Measurements from ENCODE around the gene UQCRC1. TPM values are rescaled to one million over a fixed set of nuclear protein-coding genes. Genes with fewer than 3 reads are reported as not detected.

UQCRC1 gene
- total and polyA plus RNA-seq, 2 donors (not counting 1 experiment from before 2014, with no cell fraction given), result 99.9 to 132 TPM

DNA sequence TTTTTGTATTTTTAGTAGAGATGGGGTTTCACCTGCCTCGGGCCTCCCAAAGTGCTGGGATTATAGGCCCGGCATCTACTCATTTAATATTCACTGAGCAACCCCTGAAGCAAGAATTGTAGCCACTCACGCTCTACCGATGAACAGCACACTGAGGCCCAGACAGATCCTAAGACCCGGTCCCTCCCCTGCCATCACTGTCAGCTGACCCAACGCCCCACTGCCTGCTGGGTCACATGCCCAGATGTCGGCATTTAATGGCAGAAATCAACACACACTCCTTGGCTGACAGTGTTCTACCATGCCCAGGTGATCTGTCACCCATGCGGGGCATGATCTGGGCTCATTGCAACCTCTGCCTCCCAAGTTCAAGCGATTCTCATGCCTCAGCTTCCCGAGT, 15.3 kb upstream of the UQCRC1 start:
- Histone ChIP-seq H4K20me1 (ENCODE audit: control insufficient read depth, insufficient read depth, low read length, poor library complexity, severe bottlenecking) (no peaks in the 10 kb centered on the region), H3K27me3 (replicated peaks in 1 of 4; ENCODE audit: control extremely low read depth in 1 of 4, control insufficient read depth in 3 of 4, insufficient read depth in 4 of 4, low read length in 3 of 4) (no peaks in the 10 kb centered on the region), H3K9me3 (ENCODE audit: control extremely low read depth in 1 of 3, control insufficient read depth in 2 of 3, insufficient read depth in 1 of 3, low read length in 2 of 3) (peaks cover 0 to 2% (median 0%) of the 10 kb centered on the region in 3 donors), H3K4me1 (ENCODE audit: control insufficient read depth in 2 of 2, insufficient read depth in 2 of 2, low read length in 2 of 2) (no peaks in the 10 kb centered on the region), H3K4me2 (replicated peaks; ENCODE audit: low read depth, low read length, poor library complexity, severe bottlenecking) (no peak overlapping the region), H2AFZ (ENCODE audit: insufficient read depth, low read depth, low read length, poor library complexity, severe bottlenecking) (no peak overlapping the region), H3K27ac (ENCODE audit: low read length in 2 of 2) (no peak overlapping the region), H3K36me3 (replicated peaks in 1 of 2; ENCODE audit: control extremely low read depth in 1 of 2, control insufficient read depth in 1 of 2, extremely low read depth in 1 of 2, insufficient read depth in 2 of 2, low read length in 1 of 2) (no peaks in the 10 kb centered on the region), H3K79me2 (ENCODE audit: control insufficient read depth, insufficient read depth, low read length) (no peaks in the 10 kb centered on the region), H3K4me3 (ENCODE audit: control extremely low read depth in 1 of 5, extremely low read depth in 1 of 5, insufficient read depth in 1 of 5, low read depth in 2 of 5, low read length in 4 of 5) (no peak overlapping the region), H3K9ac (ENCODE audit: low read length) (no peak overlapping the region)
- H3K9me3 Mint-ChIP-seq (ENCODE audit: insufficient read depth), result no peaks in the 10 kb centered on the region
- H3K27ac Mint-ChIP-seq, result no peak overlapping the region
- ATAC-seq (ENCODE audit: low read depth) (no peak), DNase-seq (no peak)
- intact Hi-C loops (cut with micrococcal nuclease), result no loop called here
- H3K4me3 Mint-ChIP-seq, result no peak overlapping the region
- 98% methylated on average over 9 of the region's 10 CpGs for WGBS (ENCODE audit: insufficient coverage)
- ChIA-PET POLR2A (no interaction called here), CTCF (no interaction called here)
- no peaks in the 10 kb centered on the region for H3K4me1 Mint-ChIP-seq
- TF ChIP-seq EZH2 (IDR thresholded peaks at IDR 0.05; ENCODE audit: borderline replicate concordance, insufficient read depth, low read depth, low read length, poor library complexity, severe bottlenecking), result no peak
- TF ChIP-seq, protein P1, sequence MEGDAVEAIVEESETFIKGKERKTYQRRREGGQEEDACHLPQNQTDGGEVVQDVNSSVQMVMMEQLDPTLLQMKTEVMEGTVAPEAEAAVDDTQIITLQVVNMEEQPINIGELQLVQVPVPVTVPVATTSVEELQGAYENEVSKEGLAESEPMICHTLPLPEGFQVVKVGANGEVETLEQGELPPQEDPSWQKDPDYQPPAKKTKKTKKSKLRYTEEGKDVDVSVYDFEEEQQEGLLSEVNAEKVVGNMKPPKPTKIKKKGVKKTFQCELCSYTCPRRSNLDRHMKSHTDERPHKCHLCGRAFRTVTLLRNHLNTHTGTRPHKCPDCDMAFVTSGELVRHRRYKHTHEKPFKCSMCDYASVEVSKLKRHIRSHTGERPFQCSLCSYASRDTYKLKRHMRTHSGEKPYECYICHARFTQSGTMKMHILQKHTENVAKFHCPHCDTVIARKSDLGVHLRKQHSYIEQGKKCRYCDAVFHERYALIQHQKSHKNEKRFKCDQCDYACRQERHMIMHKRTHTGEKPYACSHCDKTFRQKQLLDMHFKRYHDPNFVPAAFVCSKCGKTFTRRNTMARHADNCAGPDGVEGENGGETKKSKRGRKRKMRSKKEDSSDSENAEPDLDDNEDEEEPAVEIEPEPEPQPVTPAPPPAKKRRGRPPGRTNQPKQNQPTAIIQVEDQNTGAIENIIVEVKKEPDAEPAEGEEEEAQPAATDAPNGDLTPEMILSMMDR (IDR thresholded peaks at IDR 0.05), result no peak
- H3K27me3 Mint-ChIP-seq, result no peaks in the 10 kb centered on the region

DNA sequence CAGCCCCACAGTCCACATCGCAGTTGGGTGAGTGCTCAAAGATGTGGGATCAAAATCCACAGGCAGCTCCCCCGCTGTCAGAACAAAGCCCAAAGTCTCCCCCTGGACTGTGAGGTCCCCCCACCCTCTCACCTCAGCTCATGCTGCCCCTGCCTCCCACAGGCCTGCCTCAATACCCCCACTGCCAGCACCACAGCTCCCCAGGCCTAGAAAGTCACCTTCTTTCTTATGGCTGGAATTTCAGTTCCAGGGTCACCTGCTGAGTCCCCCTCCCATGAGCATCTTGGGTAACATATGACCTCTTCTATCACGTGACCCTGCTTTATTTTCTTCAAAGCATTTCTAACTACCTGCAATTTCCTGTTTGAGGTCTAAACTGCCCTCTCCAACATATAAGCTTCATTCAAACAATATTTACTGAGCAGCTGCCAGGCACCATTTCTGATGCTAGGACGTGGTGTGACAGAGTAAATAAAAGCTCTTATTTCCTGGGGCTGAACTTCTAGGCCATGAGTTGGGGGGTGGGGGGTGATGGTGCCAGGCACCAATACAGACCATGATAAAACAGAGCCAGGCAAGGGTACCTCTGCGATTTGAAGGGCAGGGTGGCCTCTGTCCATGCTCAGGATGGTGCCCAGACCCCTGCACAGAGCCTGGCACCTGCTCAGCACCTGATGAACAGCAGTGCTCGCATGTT, 14.6 kb upstream of the UQCRC1 start:
- Mint-ChIP-seq H3K4me3 (no peak overlapping the region), H3K4me1 (no peaks in the 10 kb centered on the region), H3K27ac (no peak overlapping the region), H3K9me3 (ENCODE audit: insufficient read depth) (no peaks in the 10 kb centered on the region), H3K27me3 (no peaks in the 10 kb centered on the region)
- Histone ChIP-seq H3K4me1 (ENCODE audit: control insufficient read depth in 2 of 2, insufficient read depth in 2 of 2, low read length in 2 of 2) (no peaks in the 10 kb centered on the region), H3K4me2 (replicated peaks; ENCODE audit: low read depth, low read length, poor library complexity, severe bottlenecking) (no peak overlapping the region), H3K36me3 (replicated peaks in 1 of 2; ENCODE audit: control extremely low read depth in 1 of 2, control insufficient read depth in 1 of 2, extremely low read depth in 1 of 2, insufficient read depth in 2 of 2, low read length in 1 of 2) (no peaks in the 10 kb centered on the region), H3K79me2 (ENCODE audit: control insufficient read depth, insufficient read depth, low read length) (no peaks in the 10 kb centered on the region), H2AFZ (ENCODE audit: insufficient read depth, low read depth, low read length, poor library complexity, severe bottlenecking) (no peak overlapping the region), H3K4me3 (ENCODE audit: control extremely low read depth in 1 of 5, extremely low read depth in 1 of 5, insufficient read depth in 1 of 5, low read depth in 2 of 5, low read length in 4 of 5) (no peak overlapping the region), H4K20me1 (ENCODE audit: control insufficient read depth, insufficient read depth, low read length, poor library complexity, severe bottlenecking) (no peaks in the 10 kb centered on the region), H3K27ac (ENCODE audit: low read length in 2 of 2) (no peak overlapping the region), H3K9me3 (ENCODE audit: control extremely low read depth in 1 of 3, control insufficient read depth in 2 of 3, insufficient read depth in 1 of 3, low read length in 2 of 3) (peaks cover 0 to 6% (median 0%) of the 10 kb centered on the region in 3 donors), H3K27me3 (replicated peaks in 1 of 4; ENCODE audit: control extremely low read depth in 1 of 4, control insufficient read depth in 3 of 4, insufficient read depth in 4 of 4, low read length in 3 of 4) (no peaks in the 10 kb centered on the region), H3K9ac (ENCODE audit: low read length) (no peak overlapping the region)
- ATAC-seq (ENCODE audit: low read depth), result no peak
- POLR2A ChIA-PET, result no interaction called here
- CTCF ChIA-PET, result no interaction called here
- intact Hi-C loops (cut with micrococcal nuclease), result no loop called here
- TF ChIP-seq, protein P1 (IDR thresholded peaks at IDR 0.05), result no peak
- no peak for TF ChIP-seq EZH2 (IDR thresholded peaks at IDR 0.05; ENCODE audit: borderline replicate concordance, insufficient read depth, low read depth, low read length, poor library complexity, severe bottlenecking)
- no peak for DNase-seq
- WGBS (ENCODE audit: insufficient coverage), result 97% methylated on average over 4 of the region's 6 CpGs
